Skeletal muscle tissue (tissue), 4 donors: ENCODE results near the gene DDX10. TPM values are rescaled to one million over a fixed set of nuclear protein-coding genes. Genes with fewer than 3 reads are reported as not detected.

Experiments used
- H3K27ac ChIP-seq: one replicate; pipeline ENCODE4 v1.7.0; 2013; ENCODE audit warnings: mild to moderate bottlenecking, low read depth, low read length, inconsistent platforms
- H3K27me3 ChIP-seq, 3 donors: one replicate each; pipeline ENCODE4 v1.7.0; 2013; ENCODE audit warnings: low read length in 3 of 3; ENCODE audit not compliant: control insufficient read depth in 3 of 3, insufficient read depth in 3 of 3
- H3K36me3 ChIP-seq, 3 donors: one replicate each; pipeline ENCODE4 v1.7.0; 2013; ENCODE audit warnings: low read length in 3 of 3; ENCODE audit not compliant: control insufficient read depth in 3 of 3, insufficient read depth in 3 of 3
- H3K4me1 ChIP-seq, 3 donors: one replicate each; pipeline ENCODE4 v1.7.0; 2013; ENCODE audit warnings: low read length in 3 of 3, mild to moderate bottlenecking in 3 of 3; ENCODE audit not compliant: control insufficient read depth in 3 of 3, insufficient read depth in 3 of 3
- H3K4me3 ChIP-seq, 3 donors: one replicate each; pipeline ENCODE4 v1.7.0; 2013; ENCODE audit warnings: low read length in 3 of 3
- H3K9ac ChIP-seq, 3 donors: one replicate each; pipeline ENCODE4 v1.7.0; 2013; ENCODE audit warnings: low read length in 3 of 3, mild to moderate bottlenecking in 3 of 3, moderate library complexity in 2 of 3, low read depth in 1 of 3
- H3K9me3 ChIP-seq, 3 donors: one replicate each; pipeline ENCODE4 v1.7.0; 2013; ENCODE audit warnings: low read length in 3 of 3; ENCODE audit not compliant: control insufficient read depth in 3 of 3
- total RNA-seq: library from RNA; depleted of rRNA; stranded (reverse); fragments of >200 nt; gene quantifications from one replicate; pipeline ENCODE4 v1.2.3, GENCODE V29; 2014
- donor health status: Osteomylitis.

The DDX10 gene
- total RNA-seq, 1 donor from 2014 or later, result 19.3 TPM

- H3K27me3 ChIP-seq, result no peaks in the 10 kb centered on the region
- no peak overlapping the region for H3K4me3 ChIP-seq
- no peaks in the 10 kb centered on the region for H3K9me3 ChIP-seq
- H3K9ac ChIP-seq, result no peak overlapping the region
- H3K36me3 ChIP-seq, result no peaks in the 10 kb centered on the region
- H3K27ac ChIP-seq, result no peak overlapping the region
- H3K4me1 ChIP-seq, result no peaks in the 10 kb centered on the region
These were observed 117.1 kb downstream of the DDX10 start for GRCh38 chr11:108781946-108782345.

GRCh38 chr11:108786281-108786990 lies 121.6 kb downstream of the DDX10 start:
- H3K4me3 ChIP-seq, result no peak overlapping the region
- no peaks in the 10 kb centered on the region for H3K36me3 ChIP-seq
- no peaks in the 10 kb centered on the region for H3K27me3 ChIP-seq

GRCh38 chr11:108787105-108787504 lies 122.2 kb downstream of the DDX10 start:
- Histone ChIP-seq H3K9ac (no peak overlapping the region), H3K36me3 (no peaks in the 10 kb centered on the region), H3K27me3 (no peaks in the 10 kb centered on the region), H3K4me1 (no peaks in the 10 kb centered on the region), H3K4me3 (no peak overlapping the region), H3K27ac (no peak overlapping the region), H3K9me3 (no peaks in the 10 kb centered on the region)

More at GRCh38 chr11:108786281-108786990, 121.6 kb downstream of the DDX10 start:
- Histone ChIP-seq H3K9ac (no peak overlapping the region), H3K9me3 (no peaks in the 10 kb centered on the region), H3K4me1 (no peaks in the 10 kb centered on the region), H3K27ac (no peak overlapping the region)

GRCh38 chr11:108788565-108789199 lies 123.8 kb downstream of the DDX10 start:
- H3K4me3 ChIP-seq, result no peak overlapping the region
- H3K9me3 ChIP-seq, result no peaks in the 10 kb centered on the region
- no peak overlapping the region for H3K9ac ChIP-seq
- H3K4me1 ChIP-seq, result no peaks in the 10 kb centered on the region
- H3K36me3 ChIP-seq, result no peaks in the 10 kb centered on the region
- H3K27ac ChIP-seq, result no peak overlapping the region
- no peaks in the 10 kb centered on the region for H3K27me3 ChIP-seq

GRCh38 chr11:108790501-108791299 lies 125.8 kb downstream of the DDX10 start:
- Histone ChIP-seq H3K27ac (no peak overlapping the region), H3K4me1 (no peaks in the 10 kb centered on the region), H3K36me3 (no peaks in the 10 kb centered on the region), H3K27me3 (no peaks in the 10 kb centered on the region), H3K9ac (no peak overlapping the region), H3K9me3 (no peaks in the 10 kb centered on the region), H3K4me3 (no peak overlapping the region)

- Histone ChIP-seq H3K4me3 (no peak overlapping the region), H3K9ac (no peak overlapping the region), H3K4me1 (no peaks in the 10 kb centered on the region), H3K9me3 (no peaks in the 10 kb centered on the region), H3K36me3 (no peaks in the 10 kb centered on the region), H3K27ac (no peak overlapping the region), H3K27me3 (no peaks in the 10 kb centered on the region)
These were observed 128.3 kb downstream of the DDX10 start for GRCh38 chr11:108793138-108793537.

- H3K27ac ChIP-seq, result no peak overlapping the region
These were observed 128.7 kb downstream of the DDX10 start for GRCh38 chr11:108793611-108794010.

GRCh38 chr11:108796551-108796950 lies 131.7 kb downstream of the DDX10 start:
- Histone ChIP-seq H3K36me3 (no peaks in the 10 kb centered on the region), H3K9me3 (no peaks in the 10 kb centered on the region), H3K27me3 (no peaks in the 10 kb centered on the region), H3K4me3 (no peak overlapping the region), H3K4me1 (no peaks in the 10 kb centered on the region), H3K9ac (no peak overlapping the region), H3K27ac (no peak overlapping the region)

More at GRCh38 chr11:108793611-108794010, 128.7 kb downstream of the DDX10 start:
- H3K9ac ChIP-seq, result no peak overlapping the region
- H3K27me3 ChIP-seq, result no peaks in the 10 kb centered on the region
- H3K36me3 ChIP-seq, result no peaks in the 10 kb centered on the region
- H3K4me1 ChIP-seq, result no peaks in the 10 kb centered on the region
- no peaks in the 10 kb centered on the region for H3K9me3 ChIP-seq
- H3K4me3 ChIP-seq, result no peak overlapping the region

- Histone ChIP-seq H3K27me3 (no peaks in the 10 kb centered on the region), H3K4me3 (no peak overlapping the region), H3K36me3 (no peaks in the 10 kb centered on the region), H3K4me1 (no peaks in the 10 kb centered on the region), H3K9me3 (no peaks in the 10 kb centered on the region), H3K27ac (no peak overlapping the region), H3K9ac (no peak overlapping the region)
These were observed 132.8 kb downstream of the DDX10 start for GRCh38 chr11:108797578-108798100.

- H3K27ac ChIP-seq, result no peak overlapping the region
- no peak overlapping the region for H3K4me3 ChIP-seq
- H3K9ac ChIP-seq, result no peak overlapping the region
- H3K4me1 ChIP-seq, result no peaks in the 10 kb centered on the region
- H3K9me3 ChIP-seq, result no peaks in the 10 kb centered on the region
- H3K36me3 ChIP-seq, result no peaks in the 10 kb centered on the region
- H3K27me3 ChIP-seq, result no peaks in the 10 kb centered on the region
These were observed 137.6 kb downstream of the DDX10 start for GRCh38 chr11:108802492-108802891.
